HUES6 (cell line): Measurements from ENCODE around the gene TYW1.
A peak's percentile ranks its signal among the peaks of the same experiment; 100 is the strongest.
"Not testable (repeated sequence)": the region's sequence is repeated elsewhere in the genome, so short reads cannot be mapped to it uniquely, and the experiment has no call there.

Experiments used
- H3K27ac ChIP-seq: 2 replicates; pipeline ENCODE4 v1.7.0; 2013; ENCODE audit warnings: low read depth, mild to moderate bottlenecking, low read length, inconsistent platforms
- H3K27me3 ChIP-seq: 2 replicates; pipeline ENCODE4 v1.6.1; 2013; ENCODE audit warnings: low read length; ENCODE audit not compliant: control insufficient read depth, insufficient read depth
- H3K36me3 ChIP-seq: 2 replicates; pipeline ENCODE4 v1.6.1; 2013; ENCODE audit warnings: low read length; ENCODE audit not compliant: control insufficient read depth, insufficient read depth
- H3K4me1 ChIP-seq: 2 replicates; pipeline ENCODE4 v1.6.1; 2013; ENCODE audit warnings: low read length; ENCODE audit not compliant: control insufficient read depth, insufficient read depth
- H3K4me3 ChIP-seq: 2 replicates; pipeline ENCODE4 v1.5.1; 2013; ENCODE audit warnings: low read depth, low read length
- H3K9ac ChIP-seq: one replicate; pipeline ENCODE4 v1.6.1; 2013; ENCODE audit warnings: mild to moderate bottlenecking, low read length
- H3K9me3 ChIP-seq: 2 replicates; pipeline ENCODE4 v1.6.1; 2013; ENCODE audit warnings: low read depth, low read length; ENCODE audit not compliant: control insufficient read depth, insufficient read depth

TYW1 gene, protein sequence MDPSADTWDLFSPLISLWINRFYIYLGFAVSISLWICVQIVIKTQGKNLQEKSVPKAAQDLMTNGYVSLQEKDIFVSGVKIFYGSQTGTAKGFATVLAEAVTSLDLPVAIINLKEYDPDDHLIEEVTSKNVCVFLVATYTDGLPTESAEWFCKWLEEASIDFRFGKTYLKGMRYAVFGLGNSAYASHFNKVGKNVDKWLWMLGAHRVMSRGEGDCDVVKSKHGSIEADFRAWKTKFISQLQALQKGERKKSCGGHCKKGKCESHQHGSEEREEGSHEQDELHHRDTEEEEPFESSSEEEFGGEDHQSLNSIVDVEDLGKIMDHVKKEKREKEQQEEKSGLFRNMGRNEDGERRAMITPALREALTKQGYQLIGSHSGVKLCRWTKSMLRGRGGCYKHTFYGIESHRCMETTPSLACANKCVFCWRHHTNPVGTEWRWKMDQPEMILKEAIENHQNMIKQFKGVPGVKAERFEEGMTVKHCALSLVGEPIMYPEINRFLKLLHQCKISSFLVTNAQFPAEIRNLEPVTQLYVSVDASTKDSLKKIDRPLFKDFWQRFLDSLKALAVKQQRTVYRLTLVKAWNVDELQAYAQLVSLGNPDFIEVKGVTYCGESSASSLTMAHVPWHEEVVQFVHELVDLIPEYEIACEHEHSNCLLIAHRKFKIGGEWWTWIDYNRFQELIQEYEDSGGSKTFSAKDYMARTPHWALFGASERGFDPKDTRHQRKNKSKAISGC

GRCh38 chr7:66996444-66997191 lies at the start of gene TYW1:
Gene TYW1 (plus strand): TSS chr7:66996833. CDS start chr7:66996979, 146 bp downstream.
- peak within 1 kb of the TSS; percentile 83 for H3K9ac ChIP-seq
- not testable (repeated sequence) for H3K27ac ChIP-seq, H3K27me3 ChIP-seq, H3K9me3 ChIP-seq, H3K4me1 ChIP-seq
- peaks cover 15% of the 10 kb centered on the region for H3K36me3 ChIP-seq
- peak within 1 kb of the TSS; percentile 85 for H3K4me3 ChIP-seq

DNA sequence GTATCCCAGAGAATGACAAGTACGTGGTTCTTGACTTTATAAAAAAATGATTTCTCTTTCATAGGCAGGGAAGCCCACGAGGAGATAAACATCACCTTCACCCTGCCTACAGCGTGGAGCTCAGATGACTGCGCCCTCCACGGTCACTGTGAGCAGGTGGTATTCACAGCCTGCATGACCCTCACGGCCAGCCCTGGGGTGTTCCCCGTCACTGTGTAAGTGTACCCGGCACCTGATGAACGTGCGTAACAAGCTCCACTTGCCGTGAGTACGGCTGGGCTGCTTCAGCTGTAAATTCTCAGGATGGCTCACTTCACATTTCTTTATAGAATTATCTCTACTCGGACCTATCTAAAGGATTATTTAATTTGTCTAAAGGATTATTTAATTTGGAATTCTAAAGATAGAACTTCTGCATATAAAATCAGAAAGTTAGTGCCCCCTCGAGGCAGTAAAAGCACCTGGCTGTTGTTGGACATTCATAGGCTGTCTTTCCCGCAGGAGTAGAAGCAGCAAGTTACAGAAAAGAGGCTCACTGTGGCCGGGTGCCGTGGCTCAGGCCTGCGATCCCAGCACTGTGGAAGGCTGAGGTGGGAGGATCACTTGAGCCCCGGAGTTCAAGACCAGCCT lies 48.0 kb upstream of the TYW1 start:
- Histone ChIP-seq H3K9me3 (no peaks in the 10 kb centered on the region), H3K9ac (no peak overlapping the region), H3K4me1 (peaks cover 8% of the 10 kb centered on the region; the same call in 1 of the 2 replicates), H3K27me3 (no peaks in the 10 kb centered on the region), H3K27ac (no peak overlapping the region), H3K36me3 (peaks cover 81% of the 10 kb centered on the region), H3K4me3 (no peak overlapping the region)

GRCh38 chr7:66950311-66950710 lies 46.3 kb upstream of the TYW1 start:
- H3K9me3 ChIP-seq, result no peaks in the 10 kb centered on the region
- H3K9ac ChIP-seq, result no peak overlapping the region
- no peaks in the 10 kb centered on the region for H3K27me3 ChIP-seq
- H3K27ac ChIP-seq, result no peak overlapping the region
- peaks cover 77% of the 10 kb centered on the region for H3K36me3 ChIP-seq
- no peak overlapping the region for H3K4me3 ChIP-seq
- peaks cover 8% of the 10 kb centered on the region; the same call in 1 of the 2 replicates for H3K4me1 ChIP-seq

- Histone ChIP-seq H3K9ac (no peak overlapping the region), H3K9me3 (no peaks in the 10 kb centered on the region), H3K4me3 (no peak overlapping the region), H3K27me3 (no peaks in the 10 kb centered on the region), H3K36me3 (peaks cover 79% of the 10 kb centered on the region), H3K27ac (no peak overlapping the region), H3K4me1 (peaks cover 8% of the 10 kb centered on the region; the same call in 1 of the 2 replicates)
These were observed 45.9 kb upstream of the TYW1 start for GRCh38 chr7:66950763-66951162.

DNA sequence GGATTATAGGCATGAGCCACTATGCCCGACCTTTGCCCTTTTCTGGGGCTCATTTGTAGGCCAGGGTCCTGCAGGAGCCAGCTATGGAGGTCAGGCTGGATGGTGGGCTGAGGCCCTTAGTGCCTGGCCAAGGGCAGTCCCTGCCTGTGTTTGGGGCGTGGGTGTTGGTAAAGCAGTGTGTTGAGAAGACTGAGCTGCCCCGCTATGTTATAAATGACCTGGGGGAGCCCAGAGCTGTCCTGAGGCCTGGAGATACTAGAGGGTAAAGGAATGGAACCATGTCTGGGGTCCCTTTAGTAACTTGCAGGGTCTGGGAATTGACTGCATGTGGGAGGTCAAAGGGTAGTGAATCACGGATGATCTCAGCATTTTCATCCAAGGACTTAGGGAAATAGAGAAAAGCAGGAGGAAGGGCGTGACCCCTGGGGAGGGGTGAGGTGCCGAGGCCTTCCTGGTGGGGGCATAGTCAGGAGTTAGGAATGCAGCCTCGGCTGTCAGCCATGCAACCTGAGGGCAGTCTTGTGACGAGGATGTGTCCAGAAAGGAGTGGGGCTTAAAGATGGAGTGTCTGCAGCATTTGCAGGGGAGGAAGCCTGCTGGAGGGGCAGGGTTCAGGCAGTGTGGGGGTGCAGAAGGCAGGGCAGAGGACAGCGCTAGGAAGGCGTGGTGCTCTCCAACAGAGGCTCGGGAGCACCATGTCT lies 44.1 kb upstream of the TYW1 start:
- Histone ChIP-seq H3K27ac (peak overlapping the region; percentile 15; the same call in 1 of the 2 replicates), H3K36me3 (peaks cover 87% of the 10 kb centered on the region), H3K9ac (peak overlapping the region; percentile 27), H3K27me3 (no peaks in the 10 kb centered on the region), H3K9me3 (no peaks in the 10 kb centered on the region), H3K4me1 (peaks cover 8% of the 10 kb centered on the region; the same call in 1 of the 2 replicates), H3K4me3 (no peak overlapping the region)

GRCh38 chr7:66953044-66953427 lies 43.6 kb upstream of the TYW1 start:
- Histone ChIP-seq H3K4me3 (no peak overlapping the region), H3K9ac (no peak overlapping the region), H3K27me3 (no peaks in the 10 kb centered on the region), H3K27ac (no peak overlapping the region; the same call in 1 of the 2 replicates), H3K9me3 (no peaks in the 10 kb centered on the region), H3K4me1 (peaks cover 8% of the 10 kb centered on the region; the same call in 1 of the 2 replicates), H3K36me3 (peaks cover 88% of the 10 kb centered on the region)

DNA sequence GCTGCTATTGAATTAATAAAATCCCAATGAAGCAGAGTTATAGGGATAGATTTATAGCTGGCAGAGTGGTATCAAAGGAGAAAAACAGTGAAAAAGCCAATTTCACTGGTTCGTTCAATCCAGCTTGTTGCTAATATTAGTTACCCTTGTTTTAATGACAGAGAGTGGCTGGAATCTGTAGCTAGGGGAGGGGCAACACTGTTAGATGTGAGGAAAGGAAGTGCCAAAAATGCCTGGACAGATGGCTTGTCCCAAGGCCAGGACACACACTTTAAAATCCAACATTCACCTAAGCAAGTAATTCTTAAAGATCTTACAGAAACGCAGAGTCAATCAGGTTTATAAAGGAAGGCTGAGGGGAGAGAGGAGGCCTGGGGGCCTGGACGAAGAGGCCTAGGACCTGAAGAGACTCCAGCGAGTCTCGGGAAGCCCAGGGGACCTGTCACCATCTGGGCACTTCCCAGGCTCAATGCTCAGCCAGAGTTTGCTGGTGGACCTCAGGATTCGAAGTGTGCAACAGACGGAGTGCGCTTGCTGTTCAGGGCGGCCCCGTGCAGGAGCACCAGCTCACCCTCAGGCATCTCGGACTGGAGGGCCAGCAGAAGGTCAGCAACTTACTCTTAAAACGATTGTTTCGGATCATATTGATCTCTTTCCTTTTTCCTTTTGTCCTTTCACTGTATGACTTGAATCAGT lies 38.9 kb upstream of the TYW1 start:
- Histone ChIP-seq H3K36me3 (peaks cover 66% of the 10 kb centered on the region), H3K4me1 (peaks cover 1% of the 10 kb centered on the region; the same call in 1 of the 2 replicates), H3K27ac (no peak overlapping the region), H3K27me3 (no peaks in the 10 kb centered on the region), H3K4me3 (no peak overlapping the region), H3K9me3 (no peaks in the 10 kb centered on the region), H3K9ac (no peak overlapping the region)

DNA sequence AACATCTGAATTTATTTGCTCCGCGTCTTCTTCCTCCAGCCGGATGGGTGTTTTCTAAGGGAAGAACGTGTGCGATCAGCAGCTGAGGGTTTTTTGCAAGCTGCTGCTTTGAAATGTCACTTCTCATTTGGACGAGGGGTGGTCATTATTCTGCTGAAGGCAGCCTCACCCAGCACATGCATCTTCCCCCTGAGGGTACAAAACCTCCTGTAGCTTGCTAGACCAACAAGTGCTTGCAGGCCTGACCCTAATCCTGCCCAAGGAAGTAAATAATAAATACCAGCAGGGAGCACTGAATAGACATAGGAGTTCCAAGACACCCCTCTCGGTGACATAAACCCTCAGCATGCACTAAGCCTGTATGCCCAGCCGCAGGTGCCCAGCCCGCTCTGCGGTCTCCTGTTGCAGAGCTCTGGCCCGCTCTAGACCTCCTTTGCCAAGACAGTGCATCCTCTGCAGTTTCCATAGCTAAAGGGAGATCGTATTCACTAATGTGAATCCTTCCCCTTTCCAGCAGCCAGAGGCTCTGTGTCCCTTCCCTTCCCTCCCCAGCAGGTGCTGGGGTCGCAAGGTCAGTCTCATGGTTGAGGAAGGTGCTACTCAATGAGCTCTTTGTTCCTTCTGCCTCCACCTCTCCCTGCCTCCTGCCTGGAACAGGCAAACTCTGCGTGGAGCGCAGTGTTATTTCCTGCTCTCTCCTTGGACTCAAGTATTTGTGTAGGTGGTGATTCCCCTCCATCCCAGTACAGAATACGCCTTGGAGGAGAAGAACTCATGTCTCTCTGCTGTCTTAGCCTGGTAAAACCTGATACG lies 37.9 kb upstream of the TYW1 start:
- Histone ChIP-seq H3K9me3 (no peaks in the 10 kb centered on the region), H3K4me3 (no peak overlapping the region), H3K27me3 (no peaks in the 10 kb centered on the region), H3K27ac (no peak overlapping the region), H3K4me1 (no peaks in the 10 kb centered on the region), H3K36me3 (peaks cover 63% of the 10 kb centered on the region), H3K9ac (no peak overlapping the region)

DNA sequence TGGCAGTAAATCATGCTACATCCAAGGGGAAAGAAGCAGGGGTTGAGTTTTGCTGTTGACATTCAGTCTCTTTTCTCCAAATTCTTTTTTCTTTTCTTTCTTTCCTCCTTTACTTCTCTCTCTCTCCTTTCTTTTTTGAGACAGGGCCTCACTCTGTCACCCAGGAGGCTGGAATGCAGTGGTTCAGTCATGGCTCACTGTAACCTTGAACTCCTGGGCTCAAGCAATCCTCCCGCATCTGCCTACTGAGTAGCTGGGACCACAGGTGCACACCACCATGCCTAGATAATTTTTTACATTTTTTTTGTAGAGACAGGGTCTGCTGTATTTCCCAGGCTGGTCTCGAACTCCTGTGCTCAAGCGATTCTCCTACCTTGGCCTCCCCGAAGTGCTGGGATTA lies 36.4 kb upstream of the TYW1 start:
- Histone ChIP-seq H3K9ac (no peak overlapping the region), H3K36me3 (peaks cover 53% of the 10 kb centered on the region), H3K27ac (no peak overlapping the region), H3K27me3 (no peaks in the 10 kb centered on the region), H3K9me3 (no peaks in the 10 kb centered on the region), H3K4me3 (no peak overlapping the region), H3K4me1 (no peaks in the 10 kb centered on the region)
